CD4-positive, alpha-beta memory T cell (primary cell): Measurements from ENCODE around the gene IL1RAPL2. TPM values are rescaled to one million over a fixed set of nuclear protein-coding genes. Genes with fewer than 3 reads are reported as not detected.

ENCODE experiments used
- CTCF ChIA-PET: fragments of 350-600 bp; sonication (Branson Sonifier 250); formaldehyde crosslinking; loops from one replicate; lab custom pipeline; 2021; ENCODE audit warnings: inconsistent platforms; ENCODE audit not compliant: partially characterized antibody; lab: Charles Lee
- POLR2A ChIA-PET: fragments of 350-600 bp; sonication (Branson Sonifier 250); formaldehyde crosslinking; loops from one replicate; lab custom pipeline; 2021; ENCODE audit not compliant: partially characterized antibody; lab: Charles Lee
- DNase-seq, 5 donors: peaks; one replicate each; pipeline versions ENCODE4 v3.0.0 to v3.0.0-alpha.2; 2020 to 2022; ENCODE audit warnings: mixed read lengths in 1 of 5
- H3K27ac ChIP-seq: one replicate; pipeline ENCODE4 v1.7.0; 2013; ENCODE audit warnings: low read depth, low read length
- H3K27me3 ChIP-seq: 2 replicates; pipeline ENCODE4 v1.7.0; 2013; ENCODE audit warnings: mild to moderate bottlenecking, low read length, moderate library complexity; ENCODE audit not compliant: insufficient read depth
- H3K36me3 ChIP-seq: 2 replicates; pipeline ENCODE4 v1.7.0; 2013; ENCODE audit warnings: mild to moderate bottlenecking, low read length, moderate library complexity; ENCODE audit not compliant: insufficient read depth
- H3K4me1 ChIP-seq: 2 replicates; pipeline ENCODE4 v1.7.0; 2013; ENCODE audit warnings: mild to moderate bottlenecking, low read length, moderate library complexity; ENCODE audit not compliant: insufficient read depth
- H3K4me3 ChIP-seq, 2 donors: one replicate each; pipeline ENCODE4 v1.7.0; 2013; ENCODE audit warnings: low read length in 2 of 2, mild to moderate bottlenecking in 1 of 2
- H3K9me3 ChIP-seq, 2 donors: one replicate each; pipeline ENCODE4 v1.7.0; 2013; ENCODE audit warnings: low read length in 2 of 2, control low read depth in 1 of 2; ENCODE audit not compliant: control insufficient read depth in 1 of 2
- H3K27ac Mint-ChIP-seq, 7 donors: one replicate each; pipeline ENCODE4 v1.8.0; 2020 to 2021; ENCODE audit warnings: mixed read lengths in 7 of 7, mild to moderate bottlenecking in 6 of 7, inconsistent platforms in 3 of 7, moderate library complexity in 3 of 7
- H3K27me3 Mint-ChIP-seq, 2 donors: one replicate each; pipeline ENCODE4 v1.8.0; 2020 to 2021; ENCODE audit warnings: mixed read lengths in 2 of 2
- H3K36me3 Mint-ChIP-seq, 2 donors: one replicate each; pipeline ENCODE4 v1.8.0; 2020 to 2021; ENCODE audit warnings: mixed read lengths in 2 of 2, inconsistent platforms in 1 of 2, mild to moderate bottlenecking in 1 of 2
- H3K4me1 Mint-ChIP-seq, 4 donors: one replicate each; pipeline ENCODE4 v1.8.0; 2020 to 2021; ENCODE audit warnings: mixed read lengths in 4 of 4, mild to moderate bottlenecking in 1 of 4
- H3K4me3 Mint-ChIP-seq, 8 donors: one replicate each; pipeline ENCODE4 v1.8.0; 2020 to 2021; ENCODE audit warnings: mixed read lengths in 8 of 8, mild to moderate bottlenecking in 7 of 8, moderate library complexity in 6 of 8, inconsistent platforms in 3 of 8
- H3K9me3 Mint-ChIP-seq, 8 donors: one replicate each; pipeline ENCODE4 v1.8.0; 2020 to 2021; ENCODE audit warnings: mixed read lengths in 8 of 8, mild to moderate bottlenecking in 5 of 8, inconsistent platforms in 3 of 8, moderate library complexity in 1 of 8
- intact Hi-C: fragments of 100-400 bp; cut with micrococcal nuclease; formaldehyde crosslinking; loops from one replicate; pipeline ENCODE4 v1.15.1; 2023
- polyA plus RNA-seq, 2 donors: library from polyadenylated mRNA; unstranded; fragments of 300-500 nt; fragmentation: Illumina TruSeq; gene quantifications; one replicate each; pipeline ENCODE4 v1.2.3, GENCODE V29; 2021
- total RNA-seq, 2 experiments: library from RNA; stranded (reverse); gene quantifications; one replicate each; pipeline ENCODE4 v1.2.3, GENCODE V29; 2021

IL1RAPL2 gene
- total and polyA plus RNA-seq, 4 experiments from 2014 or later = not detected

DNA sequence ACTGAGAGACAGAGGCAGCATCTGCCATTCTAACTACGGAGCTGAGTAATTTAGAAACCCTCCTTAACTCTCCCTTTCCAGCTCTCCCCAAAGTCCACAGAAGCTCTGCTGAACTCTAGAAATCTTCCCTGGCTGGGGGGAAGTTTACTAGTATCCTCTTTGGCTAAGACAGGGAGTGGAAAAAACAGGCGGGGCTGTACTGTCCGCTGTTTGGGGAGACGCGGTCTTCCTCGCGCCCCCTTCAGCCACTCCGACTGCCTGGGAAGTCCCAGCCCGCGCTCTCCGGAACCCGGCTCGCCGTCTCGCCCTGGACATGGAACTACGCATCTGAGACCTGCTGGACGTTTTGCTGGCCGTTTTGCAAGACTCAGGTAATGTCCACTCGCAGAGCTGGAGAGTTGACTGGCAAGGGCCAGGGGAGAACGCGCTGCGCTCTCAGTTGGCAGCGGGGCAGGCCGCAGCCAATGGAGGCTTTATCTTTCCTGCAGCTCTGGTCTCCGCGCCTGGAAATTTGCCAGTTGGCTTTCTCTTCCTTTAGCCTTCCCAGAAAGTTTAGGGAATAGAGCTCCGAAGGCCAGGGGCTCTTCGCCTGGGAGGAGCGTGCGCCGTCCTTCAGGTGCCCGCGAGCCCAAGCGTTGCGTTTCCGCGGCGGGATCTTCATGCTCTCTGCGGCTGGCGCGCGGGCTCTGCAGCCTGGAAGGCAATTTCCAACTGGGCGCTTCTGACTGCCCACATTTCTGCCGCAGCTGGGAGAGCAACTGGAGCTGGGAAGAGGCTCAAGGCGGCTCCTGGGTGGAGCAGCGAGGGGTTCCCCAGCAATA, 892 bp downstream of the IL1RAPL2 start:
- H3K27me3 Mint-ChIP-seq = peaks cover 0 to 3% of the 10 kb centered on the region in 2 donors
- H3K4me3 Mint-ChIP-seq = no peak overlapping the region
- intact Hi-C loops = no loop called here
- no peaks in the 10 kb centered on the region for H3K4me1 Mint-ChIP-seq
- Histone ChIP-seq H3K36me3 (no peaks in the 10 kb centered on the region), H3K27ac (no peak overlapping the region), H3K4me3 (no peak overlapping the region), H3K27me3 (no peaks in the 10 kb centered on the region), H3K4me1 (no peaks in the 10 kb centered on the region), H3K9me3 (no peaks in the 10 kb centered on the region)
- ChIA-PET POLR2A (no interaction called here), CTCF (no interaction called here)
- DNase-seq = no peak
- H3K9me3 Mint-ChIP-seq = peaks cover 0 to 8% (median 0%) of the 10 kb centered on the region in 8 donors
- no peak overlapping the region for H3K27ac Mint-ChIP-seq
- no peaks in the 10 kb centered on the region for H3K36me3 Mint-ChIP-seq

- Histone ChIP-seq H3K4me1 (no peaks in the 10 kb centered on the region), H3K27ac (no peak overlapping the region), H3K27me3 (no peaks in the 10 kb centered on the region), H3K36me3 (no peaks in the 10 kb centered on the region), H3K9me3 (no peaks in the 10 kb centered on the region), H3K4me3 (no peak overlapping the region)
- POLR2A ChIA-PET = no interaction called here
- Mint-ChIP-seq H3K36me3 (no peaks in the 10 kb centered on the region), H3K27ac (no peak overlapping the region), H3K9me3 (peaks cover 0 to 8% (median 0%) of the 10 kb centered on the region in 8 donors), H3K4me3 (no peak overlapping the region), H3K27me3 (peaks cover 0 to 3% of the 10 kb centered on the region in 2 donors), H3K4me1 (no peaks in the 10 kb centered on the region)
- no peak for DNase-seq
- CTCF ChIA-PET = no interaction called here
- intact Hi-C loops = no loop called here
Observed at GRCh38 chrX:104567506-104567905, 1.5 kb downstream of the IL1RAPL2 start.

DNA sequence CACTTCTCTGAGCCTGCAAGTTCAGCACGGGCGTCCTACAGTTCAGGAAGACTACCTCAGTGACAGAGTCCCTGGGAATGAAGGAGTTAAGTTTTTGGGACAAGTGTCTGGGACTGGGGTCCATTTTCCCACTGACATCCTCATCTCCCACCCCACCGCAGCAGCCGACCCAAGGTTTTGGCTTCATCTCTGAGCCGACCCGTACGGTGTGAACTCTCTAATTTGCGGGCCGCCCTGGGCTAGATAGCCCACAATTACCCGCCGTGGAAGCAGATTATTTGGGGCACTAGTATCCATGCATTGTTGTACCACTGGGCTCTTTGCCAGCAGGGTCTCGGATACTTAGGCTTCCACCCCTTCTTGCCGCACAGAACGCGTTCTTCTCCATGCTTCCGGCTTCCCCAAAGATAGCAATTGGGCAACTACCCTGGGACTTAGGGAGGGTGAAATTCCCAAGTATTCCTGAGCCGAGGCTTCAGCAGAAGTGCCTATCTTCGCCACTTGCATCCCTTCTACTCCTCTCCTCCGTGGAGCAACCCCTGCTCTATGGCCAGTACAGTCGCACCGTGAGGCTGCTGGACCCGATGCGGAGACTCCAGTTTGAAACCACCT, 2.4 kb downstream of the IL1RAPL2 start:
- no peak for DNase-seq
- no peak overlapping the region for H3K4me3 Mint-ChIP-seq
- Histone ChIP-seq H3K27ac (no peak overlapping the region), H3K9me3 (no peaks in the 10 kb centered on the region), H3K27me3 (no peaks in the 10 kb centered on the region), H3K4me1 (no peaks in the 10 kb centered on the region), H3K36me3 (no peaks in the 10 kb centered on the region), H3K4me3 (no peak overlapping the region)
- H3K36me3 Mint-ChIP-seq = no peaks in the 10 kb centered on the region
- H3K9me3 Mint-ChIP-seq = peaks cover 0 to 8% (median 0%) of the 10 kb centered on the region in 8 donors
- H3K27me3 Mint-ChIP-seq = peaks cover 0 to 3% of the 10 kb centered on the region in 2 donors
- CTCF ChIA-PET = no interaction called here
- H3K4me1 Mint-ChIP-seq = no peaks in the 10 kb centered on the region
- intact Hi-C loops = no loop called here
- H3K27ac Mint-ChIP-seq = no peak overlapping the region
- POLR2A ChIA-PET = no interaction called here

GRCh38 chrX:104618106-104618895, 52.3 kb downstream of the IL1RAPL2 start:
- H3K27me3 ChIP-seq = no peaks in the 10 kb centered on the region
- H3K4me1 ChIP-seq = no peaks in the 10 kb centered on the region
- intact Hi-C loops = no loop called here
- ChIA-PET CTCF (no interaction called here), POLR2A (no interaction called here)
- Mint-ChIP-seq H3K27ac (no peak overlapping the region), H3K9me3 (peaks cover 0 to 4% (median 1%) of the 10 kb centered on the region in 8 donors), H3K4me3 (no peak overlapping the region), H3K4me1 (no peaks in the 10 kb centered on the region), H3K27me3 (no peaks in the 10 kb centered on the region), H3K36me3 (no peaks in the 10 kb centered on the region)
- no peak for DNase-seq
- no peak overlapping the region for H3K27ac ChIP-seq
- no peaks in the 10 kb centered on the region for H3K36me3 ChIP-seq
- no peaks in the 10 kb centered on the region for H3K9me3 ChIP-seq
- no peak overlapping the region for H3K4me3 ChIP-seq

DNA sequence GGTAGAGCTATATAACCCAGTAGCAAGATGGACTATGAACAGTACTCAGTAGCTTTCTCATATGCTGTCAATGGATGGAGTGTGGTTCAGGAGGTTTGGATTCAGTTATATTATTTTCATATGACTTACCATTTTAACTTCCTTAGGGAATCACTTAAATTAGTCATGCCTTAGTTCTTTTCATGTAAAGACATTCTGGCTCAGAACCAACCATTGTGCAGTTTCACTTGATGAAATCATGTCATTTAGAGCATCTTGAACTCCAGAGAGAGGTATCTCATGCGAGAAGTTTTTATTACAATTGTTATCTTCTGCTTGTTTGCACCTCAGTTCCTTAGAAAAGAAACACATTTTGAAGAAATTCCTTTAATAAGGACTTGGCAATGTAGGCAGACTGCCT, 55.8 kb downstream of the IL1RAPL2 start:
- no peaks in the 10 kb centered on the region for H3K27me3 Mint-ChIP-seq

DNA sequence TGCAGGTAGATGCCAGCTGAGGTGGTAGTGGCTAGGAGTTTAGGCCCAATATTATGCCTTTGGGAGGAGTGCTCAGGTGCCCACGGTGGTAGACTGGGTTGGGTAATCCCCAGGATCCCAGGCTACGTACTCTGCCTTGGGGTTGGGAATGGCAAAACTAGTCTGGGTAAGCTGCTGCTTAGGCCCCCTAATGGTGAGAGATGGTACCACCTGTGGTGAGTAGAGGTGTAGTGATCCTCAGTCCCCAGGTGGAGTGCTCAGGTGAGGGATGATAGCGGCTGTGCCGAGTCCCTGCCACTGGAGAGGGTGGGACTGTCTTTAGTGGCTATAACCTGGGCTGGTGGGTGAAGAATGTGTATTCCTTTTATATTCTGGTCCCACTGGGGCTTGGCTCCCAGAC, 75.2 kb downstream of the IL1RAPL2 start:
- H3K27ac ChIP-seq = no peak overlapping the region
- H3K4me3 Mint-ChIP-seq = no peak overlapping the region
- no peak overlapping the region for H3K27ac Mint-ChIP-seq
- H3K9me3 Mint-ChIP-seq = peaks cover 0 to 19% (median 7%) of the 10 kb centered on the region in 8 donors
- no peaks in the 10 kb centered on the region for H3K27me3 Mint-ChIP-seq
- CTCF ChIA-PET = no interaction called here
- intact Hi-C loops = no loop called here
- H3K4me1 ChIP-seq = no peaks in the 10 kb centered on the region
- no peaks in the 10 kb centered on the region for H3K4me1 Mint-ChIP-seq
- no peak overlapping the region for H3K4me3 ChIP-seq
- H3K36me3 ChIP-seq = no peaks in the 10 kb centered on the region
- DNase-seq = no peak
- no peaks in the 10 kb centered on the region for H3K9me3 ChIP-seq
- H3K36me3 Mint-ChIP-seq = no peaks in the 10 kb centered on the region
- POLR2A ChIA-PET = no interaction called here
- no peaks in the 10 kb centered on the region for H3K27me3 ChIP-seq

More for the DNA sequence above, 55.8 kb downstream of the IL1RAPL2 start:
- Histone ChIP-seq H3K27ac (no peak overlapping the region), H3K27me3 (no peaks in the 10 kb centered on the region), H3K4me1 (no peaks in the 10 kb centered on the region), H3K4me3 (no peak overlapping the region), H3K36me3 (no peaks in the 10 kb centered on the region), H3K9me3 (no peaks in the 10 kb centered on the region)
- H3K4me1 Mint-ChIP-seq = no peaks in the 10 kb centered on the region
- DNase-seq = no peak
- ChIA-PET CTCF (no interaction called here), POLR2A (no interaction called here)
- no peak overlapping the region for H3K27ac Mint-ChIP-seq
- no peaks in the 10 kb centered on the region for H3K36me3 Mint-ChIP-seq
- H3K9me3 Mint-ChIP-seq = peaks cover 0 to 4% (median 0%) of the 10 kb centered on the region in 8 donors
- intact Hi-C loops = no loop called here
- no peak overlapping the region for H3K4me3 Mint-ChIP-seq

- Histone ChIP-seq H3K4me3 (no peak overlapping the region), H3K27ac (no peak overlapping the region), H3K27me3 (no peaks in the 10 kb centered on the region), H3K9me3 (no peaks in the 10 kb centered on the region), H3K4me1 (no peaks in the 10 kb centered on the region), H3K36me3 (no peaks in the 10 kb centered on the region)
- H3K9me3 Mint-ChIP-seq = peaks cover 0 to 3% (median under 1%) of the 10 kb centered on the region in 8 donors
- no peak overlapping the region for H3K4me3 Mint-ChIP-seq
- intact Hi-C loops = no loop called here
- H3K27ac Mint-ChIP-seq = no peak overlapping the region
- no peaks in the 10 kb centered on the region for H3K4me1 Mint-ChIP-seq
- no peaks in the 10 kb centered on the region for H3K27me3 Mint-ChIP-seq
- ChIA-PET POLR2A (no interaction called here), CTCF (no interaction called here)
- no peak for DNase-seq
- no peaks in the 10 kb centered on the region for H3K36me3 Mint-ChIP-seq
Observed at GRCh38 chrX:104647084-104647483, 81.1 kb downstream of the IL1RAPL2 start.
